ENCODE measurements around the gene DLX1. TPM values are rescaled to one million over a fixed set of nuclear protein-coding genes. Genes with fewer than 3 reads are reported as not detected.
A peak's percentile ranks its signal among the peaks of the same experiment; 100 is the strongest.

DLX1 gene
- total RNA-seq, 4 donors from 2014 or later: 0.16 TPM; not detected in 3

DNA sequence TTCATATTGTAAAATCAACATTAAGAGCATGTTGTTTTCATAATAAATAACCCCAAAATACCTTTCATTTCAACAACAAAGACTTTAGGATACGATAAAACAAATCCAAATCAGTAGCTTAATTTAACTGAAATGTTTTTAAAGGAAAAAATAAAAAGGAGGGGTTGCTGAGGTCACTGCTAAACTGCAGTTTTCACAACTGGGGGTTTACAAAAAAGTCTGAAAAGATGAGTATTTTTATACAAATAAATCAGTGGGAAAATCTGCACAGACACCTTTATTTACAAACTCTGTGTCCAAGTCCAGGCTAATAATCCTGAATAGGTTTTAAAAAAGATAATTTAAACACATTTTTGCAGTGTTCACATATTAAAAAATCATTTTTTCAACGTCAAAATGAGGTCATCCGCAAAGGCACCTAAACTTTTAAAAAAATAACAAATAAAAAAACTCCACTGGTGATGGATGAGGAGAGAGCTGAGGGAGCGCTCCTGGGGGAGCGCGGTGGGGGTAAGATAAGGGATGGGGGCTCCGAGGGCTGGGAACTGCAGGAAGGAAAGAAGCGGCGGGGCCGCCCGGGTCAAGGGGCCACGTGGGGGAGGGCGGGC is 14.3 kb downstream of the DLX1 start:
- H3K27me3 ChIP-seq: peaks cover 99 to 100% (median 100%) of the 10 kb centered on the region in 3 donors
- H3K9me3 ChIP-seq: no peaks in the 10 kb centered on the region
- H3K27ac ChIP-seq: no peak overlapping the region
- ATAC-seq: no peak
- TF ChIP-seq, protein P1, sequence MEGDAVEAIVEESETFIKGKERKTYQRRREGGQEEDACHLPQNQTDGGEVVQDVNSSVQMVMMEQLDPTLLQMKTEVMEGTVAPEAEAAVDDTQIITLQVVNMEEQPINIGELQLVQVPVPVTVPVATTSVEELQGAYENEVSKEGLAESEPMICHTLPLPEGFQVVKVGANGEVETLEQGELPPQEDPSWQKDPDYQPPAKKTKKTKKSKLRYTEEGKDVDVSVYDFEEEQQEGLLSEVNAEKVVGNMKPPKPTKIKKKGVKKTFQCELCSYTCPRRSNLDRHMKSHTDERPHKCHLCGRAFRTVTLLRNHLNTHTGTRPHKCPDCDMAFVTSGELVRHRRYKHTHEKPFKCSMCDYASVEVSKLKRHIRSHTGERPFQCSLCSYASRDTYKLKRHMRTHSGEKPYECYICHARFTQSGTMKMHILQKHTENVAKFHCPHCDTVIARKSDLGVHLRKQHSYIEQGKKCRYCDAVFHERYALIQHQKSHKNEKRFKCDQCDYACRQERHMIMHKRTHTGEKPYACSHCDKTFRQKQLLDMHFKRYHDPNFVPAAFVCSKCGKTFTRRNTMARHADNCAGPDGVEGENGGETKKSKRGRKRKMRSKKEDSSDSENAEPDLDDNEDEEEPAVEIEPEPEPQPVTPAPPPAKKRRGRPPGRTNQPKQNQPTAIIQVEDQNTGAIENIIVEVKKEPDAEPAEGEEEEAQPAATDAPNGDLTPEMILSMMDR (IDR thresholded peaks at IDR 0.05 in 4 of 5, conservative IDR thresholded peaks at IDR 0.05 in 1 of 5): no peak
- TF ChIP-seq POLR2A (IDR thresholded peaks at IDR 0.05): no peak
- intact Hi-C loops (cut with DNase I; ENCODE audit: low total_unique reads): loop anchor here (5.0 to 10.0 kb wide), 4 partner anchors 102 to 412 kb away; partner anchors contain the start of genes DYNC1I2 and METAP1D
- no peak for DNase-seq
- no peaks in the 10 kb centered on the region for H3K36me3 ChIP-seq
- peaks cover 35 to 64% of the 10 kb centered on the region in 2 donors for H3K4me1 ChIP-seq
- H3K4me3 ChIP-seq: peak overlapping the region in 2 of 4 donors; percentile 32 to 48
- in situ Hi-C loops (cut with MboI; ENCODE audit: low sequenced_read_pairs in 4 of 4): loop anchor here (10.0 to 25.0 kb wide), 5 partner anchors 287 to 512 kb away; no protein-coding TSS in a partner anchor

DNA sequence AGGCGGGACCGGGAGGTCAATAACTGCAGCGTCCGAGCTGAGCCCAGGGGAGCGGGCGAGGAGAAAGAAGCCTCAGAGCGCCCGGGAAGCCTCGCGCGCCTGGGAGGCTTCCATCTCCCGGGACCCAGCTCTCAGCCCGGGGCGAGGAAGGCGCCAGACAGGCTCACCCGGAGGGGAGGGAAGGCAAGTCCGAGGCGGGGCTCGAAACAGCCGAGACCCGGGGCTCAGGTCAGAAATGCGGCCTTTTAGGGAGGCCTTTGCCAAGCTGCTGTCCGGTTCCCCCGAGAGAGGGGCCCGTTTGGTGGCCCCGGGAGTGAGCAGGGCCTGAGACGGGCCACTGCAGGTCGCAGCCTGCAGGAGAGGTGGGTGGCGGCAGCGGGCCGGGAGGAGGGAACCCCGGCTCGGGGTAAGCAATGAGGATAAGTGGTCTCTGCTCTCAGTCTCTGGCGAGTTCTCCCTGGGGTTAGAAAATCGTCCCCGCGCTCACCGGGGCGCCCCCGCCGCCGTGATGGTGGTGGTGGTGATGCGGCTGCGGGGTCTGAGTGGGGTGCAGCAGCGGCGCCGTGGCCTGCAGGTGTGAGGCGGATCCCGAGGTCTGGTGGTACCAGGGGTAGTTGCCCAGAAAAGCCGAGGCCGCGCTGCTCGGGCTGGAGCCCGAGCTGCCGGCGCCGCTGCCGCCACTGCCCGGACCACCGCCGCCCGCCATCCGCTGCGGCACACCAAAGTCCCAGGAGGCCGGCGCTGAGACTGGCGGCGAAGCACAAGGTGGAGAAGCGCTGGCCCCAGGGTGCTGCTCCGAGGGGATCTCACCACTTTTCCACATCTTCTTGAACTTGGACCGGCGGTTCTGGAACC is 15.0 kb downstream of the DLX1 start:
- Histone ChIP-seq H3K36me3 (no peaks in the 10 kb centered on the region), H3K4me3 (no peak overlapping the region), H3K27ac (no peak overlapping the region), H3K4me1 (peaks cover 31 to 57% of the 10 kb centered on the region in 2 donors), H3K9me3 (no peaks in the 10 kb centered on the region), H3K27me3 (peaks cover 99 to 100% (median 100%) of the 10 kb centered on the region in 3 donors)
- TF ChIP-seq, protein P1 (IDR thresholded peaks at IDR 0.05 in 4 of 5, conservative IDR thresholded peaks at IDR 0.05 in 1 of 5): no peak
- no peak for TF ChIP-seq POLR2A (IDR thresholded peaks at IDR 0.05)
- intact Hi-C loops (cut with DNase I; ENCODE audit: low total_unique reads): loop anchor here (5.0 to 10.0 kb wide), 3 partner anchors 146 to 413 kb away; partner anchors contain the start of gene DYNC1I2
- DNase-seq: no peak
- ATAC-seq: no peak
- in situ Hi-C loops (cut with MboI; ENCODE audit: low sequenced_read_pairs in 4 of 4): loop anchor here (10.0 to 25.0 kb wide), 5 partner anchors 288 to 513 kb away; no protein-coding TSS in a partner anchor

DNA sequence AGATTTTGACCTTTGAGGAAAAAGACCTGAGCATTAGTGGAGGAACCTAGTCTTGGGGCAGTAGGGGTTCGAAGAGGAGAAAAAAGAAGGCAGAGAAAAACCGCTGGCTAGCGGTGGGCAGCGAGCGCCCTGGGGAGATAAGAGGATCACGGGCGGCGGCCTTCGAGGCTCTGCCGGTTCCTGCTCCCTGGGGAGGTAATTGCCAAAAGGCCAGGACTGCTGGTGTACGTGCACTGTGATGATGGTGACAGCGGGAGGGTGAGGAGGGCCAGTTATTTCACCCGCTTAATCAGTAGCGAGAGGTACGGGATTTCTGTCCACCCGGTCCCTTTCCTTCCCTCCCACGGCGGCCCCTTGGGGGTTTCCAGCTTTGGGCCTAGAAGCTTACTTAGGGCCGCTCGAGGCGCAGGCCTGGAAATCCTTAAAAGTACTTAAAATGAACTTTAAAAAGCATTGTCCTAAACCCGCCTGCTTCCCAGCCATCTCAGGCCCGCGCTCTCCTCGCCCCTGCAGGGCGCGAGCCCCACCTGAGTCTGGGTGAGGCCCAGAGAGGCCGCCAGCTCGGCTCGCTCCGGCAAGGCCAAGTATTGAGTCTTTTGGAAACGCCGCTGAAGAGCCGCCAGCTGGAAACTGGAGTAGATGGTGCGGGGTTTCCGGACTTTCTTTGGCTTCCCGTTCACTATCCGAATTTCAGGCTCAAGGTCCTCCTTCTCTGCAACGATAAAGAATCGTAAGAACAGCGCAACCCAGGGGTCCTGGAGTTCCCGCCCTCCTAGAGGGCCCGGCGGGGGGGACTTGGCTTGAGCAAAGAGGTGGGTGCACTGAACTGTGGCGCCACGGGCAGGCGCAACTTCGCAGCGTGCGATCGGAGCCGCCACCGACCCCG is 15.9 kb downstream of the DLX1 start:
- H3K4me1 ChIP-seq: peaks cover 26 to 49% of the 10 kb centered on the region in 2 donors
- TF ChIP-seq, protein P1 (IDR thresholded peaks at IDR 0.05 in 4 of 5, conservative IDR thresholded peaks at IDR 0.05 in 1 of 5): no peak
- TF ChIP-seq POLR2A (IDR thresholded peaks at IDR 0.05): no peak
- H3K9me3 ChIP-seq: no peaks in the 10 kb centered on the region
- no peaks in the 10 kb centered on the region for H3K36me3 ChIP-seq
- H3K27me3 ChIP-seq: peaks cover 99 to 100% (median 100%) of the 10 kb centered on the region in 3 donors
- intact Hi-C loops (cut with DNase I; ENCODE audit: low total_unique reads) (loop anchor here (5.0 to 10.0 kb wide), 3 partner anchors 146 to 414 kb away; partner anchors contain the start of gene DYNC1I2), in situ Hi-C loops (cut with MboI; ENCODE audit: low sequenced_read_pairs in 4 of 4) (loop anchor here (10.0 to 25.0 kb wide), 5 partner anchors 289 to 514 kb away; no protein-coding TSS in a partner anchor)
- no peak for ATAC-seq
- H3K4me3 ChIP-seq: peak overlapping the region in 2 of 4 donors; percentile 45 to 53
- no peak for DNase-seq
- H3K27ac ChIP-seq: no peak overlapping the region

DNA sequence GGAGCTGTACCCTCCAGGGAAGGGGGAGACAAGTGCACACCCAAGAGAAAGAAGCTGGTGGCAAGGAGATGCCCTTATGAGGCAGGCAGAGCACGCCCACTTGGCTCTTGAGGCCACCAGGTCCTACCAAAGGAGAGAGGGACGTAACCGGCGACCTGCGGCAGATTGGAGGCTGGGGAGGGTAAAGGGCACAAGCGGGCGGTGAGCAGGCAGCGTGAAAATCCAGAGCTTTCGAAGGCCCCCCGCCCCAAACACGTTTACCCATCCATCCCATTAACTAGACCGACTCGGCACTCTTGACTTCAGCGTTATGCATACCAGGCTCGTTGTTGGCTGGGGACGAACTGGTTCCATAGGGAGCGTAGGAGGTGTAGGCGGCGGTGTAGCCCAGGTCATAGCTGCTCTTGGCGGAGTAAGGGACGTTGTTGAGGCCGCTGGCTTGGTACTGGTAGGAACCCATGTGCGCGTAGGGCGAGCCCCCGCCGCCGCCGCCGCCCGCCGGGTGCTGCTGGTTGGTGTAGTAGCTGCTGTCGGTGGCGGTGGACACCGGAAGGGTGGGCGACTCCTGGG is 16.6 kb downstream of the DLX1 start:
- ATAC-seq (no peak), DNase-seq (no peak)
- intact Hi-C loops (cut with DNase I; ENCODE audit: low total_unique reads): loop anchor here (2.0 to 10.0 kb wide), 4 partner anchors 17 to 415 kb away; partner anchors contain the start of genes DLX1 and DYNC1I2
- in situ Hi-C loops (cut with MboI; ENCODE audit: low sequenced_read_pairs in 4 of 4): loop anchor here (10.0 to 25.0 kb wide), 5 partner anchors 290 to 515 kb away; no protein-coding TSS in a partner anchor
- Histone ChIP-seq H3K4me3 (peak overlapping the region; percentile 45 to 68 (median 52)), H3K36me3 (no peaks in the 10 kb centered on the region), H3K9me3 (no peaks in the 10 kb centered on the region), H3K27ac (no peak overlapping the region), H3K4me1 (peaks cover 22 to 48% of the 10 kb centered on the region in 2 donors), H3K27me3 (peaks cover 99 to 100% (median 100%) of the 10 kb centered on the region in 3 donors)
- TF ChIP-seq, protein P1 (IDR thresholded peaks at IDR 0.05 in 4 of 5, conservative IDR thresholded peaks at IDR 0.05 in 1 of 5): no peak
